ENCODE measurements around the gene TMEM184A. TPM values are rescaled to one million over a fixed set of nuclear protein-coding genes. Genes with fewer than 3 reads are reported as not detected.

TMEM184A gene
- total RNA-seq, 4 donors from 2014 or later: 0.55 to 3.3 (median 1.3) TPM

DNA sequence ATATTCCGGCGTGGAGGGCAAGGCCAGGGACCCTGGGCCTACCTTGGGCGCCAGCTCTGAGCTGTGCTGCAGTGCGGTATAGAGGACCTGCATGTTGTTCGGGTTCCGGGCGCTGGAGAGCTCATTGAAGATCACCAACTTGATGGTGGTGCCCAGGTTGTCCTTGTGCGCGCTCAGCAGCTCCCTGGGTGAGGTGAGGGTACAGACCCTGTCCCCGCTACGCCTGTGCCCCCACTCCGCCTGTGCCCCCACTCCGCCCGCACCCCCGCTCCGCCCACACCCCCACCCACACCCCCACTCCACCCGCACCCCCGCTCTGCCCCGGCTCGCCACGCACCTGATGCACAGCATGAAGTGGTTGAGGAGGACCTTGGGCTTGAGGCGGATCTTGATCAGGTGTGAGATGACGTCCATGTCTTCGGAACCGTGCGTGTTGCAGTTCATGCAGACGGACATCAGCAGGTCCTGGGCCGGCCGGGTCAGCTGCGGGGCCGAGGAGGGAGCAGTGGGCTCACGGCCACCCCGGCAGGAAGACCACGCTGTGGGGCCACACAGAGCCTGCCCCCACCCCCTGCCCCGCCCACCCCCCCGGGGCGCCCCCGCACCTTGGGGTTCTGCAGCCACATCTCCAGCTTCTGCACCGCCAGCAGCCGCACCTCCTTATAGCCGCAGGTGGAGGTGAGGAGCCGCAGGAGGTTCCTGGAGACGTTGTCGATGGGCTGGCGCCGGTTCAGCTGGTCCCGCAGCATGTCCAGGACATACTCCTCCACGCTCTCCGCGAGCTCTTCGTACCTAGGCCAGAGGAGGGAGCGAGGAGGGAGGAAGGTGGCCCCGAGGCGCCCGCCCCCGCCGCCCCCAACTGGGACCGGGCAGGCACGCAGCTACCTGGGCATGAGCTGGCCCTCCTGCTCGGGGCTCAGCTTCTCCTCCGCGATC, 57.4 kb downstream of the TMEM184A start:
- Histone ChIP-seq H3K9me3 (no peaks in the 10 kb centered on the region), H3K27ac (no peak overlapping the region), H3K27me3 (no peaks in the 10 kb centered on the region), H3K4me1 (peaks cover 12 to 21% of the 10 kb centered on the region in 2 donors), H3K4me3 (no peak overlapping the region), H3K36me3 (peaks cover 0 to 79% of the 10 kb centered on the region in 2 donors)
- DNase-seq (no peak), ATAC-seq (no peak)
- intact Hi-C loops (cut with DNase I; ENCODE audit: low total_unique reads) (no loop called here), in situ Hi-C loops (cut with MboI; ENCODE audit: low sequenced_read_pairs in 4 of 4) (no loop called here)
- TF ChIP-seq, protein P1, sequence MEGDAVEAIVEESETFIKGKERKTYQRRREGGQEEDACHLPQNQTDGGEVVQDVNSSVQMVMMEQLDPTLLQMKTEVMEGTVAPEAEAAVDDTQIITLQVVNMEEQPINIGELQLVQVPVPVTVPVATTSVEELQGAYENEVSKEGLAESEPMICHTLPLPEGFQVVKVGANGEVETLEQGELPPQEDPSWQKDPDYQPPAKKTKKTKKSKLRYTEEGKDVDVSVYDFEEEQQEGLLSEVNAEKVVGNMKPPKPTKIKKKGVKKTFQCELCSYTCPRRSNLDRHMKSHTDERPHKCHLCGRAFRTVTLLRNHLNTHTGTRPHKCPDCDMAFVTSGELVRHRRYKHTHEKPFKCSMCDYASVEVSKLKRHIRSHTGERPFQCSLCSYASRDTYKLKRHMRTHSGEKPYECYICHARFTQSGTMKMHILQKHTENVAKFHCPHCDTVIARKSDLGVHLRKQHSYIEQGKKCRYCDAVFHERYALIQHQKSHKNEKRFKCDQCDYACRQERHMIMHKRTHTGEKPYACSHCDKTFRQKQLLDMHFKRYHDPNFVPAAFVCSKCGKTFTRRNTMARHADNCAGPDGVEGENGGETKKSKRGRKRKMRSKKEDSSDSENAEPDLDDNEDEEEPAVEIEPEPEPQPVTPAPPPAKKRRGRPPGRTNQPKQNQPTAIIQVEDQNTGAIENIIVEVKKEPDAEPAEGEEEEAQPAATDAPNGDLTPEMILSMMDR (IDR thresholded peaks at IDR 0.05 in 4 of 5, conservative IDR thresholded peaks at IDR 0.05 in 1 of 5): no peak
- no peak for TF ChIP-seq POLR2A (IDR thresholded peaks at IDR 0.05)

DNA sequence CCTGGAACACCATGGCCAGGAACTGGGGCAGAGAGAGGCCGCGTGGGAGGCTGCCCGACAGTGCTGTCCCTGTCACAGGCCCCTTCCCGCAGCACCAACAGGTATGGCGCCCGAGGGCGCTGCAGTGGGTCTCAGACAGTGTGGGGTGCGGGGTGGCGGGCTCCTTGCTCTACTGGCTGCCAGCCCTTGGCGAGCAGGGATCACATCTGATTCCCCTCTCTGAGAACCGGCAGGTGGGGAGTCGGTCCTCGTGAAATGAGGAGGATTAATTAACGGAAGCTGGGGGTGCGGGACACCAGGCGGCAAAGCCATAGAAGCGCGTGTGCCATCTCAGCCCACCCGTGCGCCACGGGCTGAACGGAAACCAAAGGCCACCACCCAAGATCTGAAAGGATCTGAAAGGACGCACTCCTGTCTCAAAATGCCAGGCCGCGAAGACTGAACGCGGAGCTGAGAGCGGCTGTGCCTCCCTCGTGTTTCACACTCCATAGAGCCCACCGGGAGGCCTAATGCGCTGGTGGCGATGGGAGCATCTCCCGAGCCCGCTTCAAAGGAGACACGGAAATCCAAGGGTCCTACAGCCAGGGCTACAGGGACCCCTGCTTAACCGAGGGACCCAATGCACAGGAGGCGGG, 58.6 kb downstream of the TMEM184A start:
- H3K4me3 ChIP-seq: no peak overlapping the region
- in situ Hi-C loops (cut with MboI; ENCODE audit: low sequenced_read_pairs in 4 of 4) (no loop called here), intact Hi-C loops (cut with DNase I; ENCODE audit: low total_unique reads) (no loop called here)
- H3K27me3 ChIP-seq: no peaks in the 10 kb centered on the region
- ATAC-seq (no peak), DNase-seq (no peak)
- H3K36me3 ChIP-seq: peaks cover 0 to 81% of the 10 kb centered on the region in 2 donors
- no peak overlapping the region for H3K27ac ChIP-seq
- TF ChIP-seq, protein P1 (IDR thresholded peaks at IDR 0.05 in 4 of 5, conservative IDR thresholded peaks at IDR 0.05 in 1 of 5): no peak
- no peak for TF ChIP-seq POLR2A (IDR thresholded peaks at IDR 0.05)
- peaks cover 0 to 10% of the 10 kb centered on the region in 2 donors for H3K4me1 ChIP-seq
- H3K9me3 ChIP-seq: no peaks in the 10 kb centered on the region

DNA sequence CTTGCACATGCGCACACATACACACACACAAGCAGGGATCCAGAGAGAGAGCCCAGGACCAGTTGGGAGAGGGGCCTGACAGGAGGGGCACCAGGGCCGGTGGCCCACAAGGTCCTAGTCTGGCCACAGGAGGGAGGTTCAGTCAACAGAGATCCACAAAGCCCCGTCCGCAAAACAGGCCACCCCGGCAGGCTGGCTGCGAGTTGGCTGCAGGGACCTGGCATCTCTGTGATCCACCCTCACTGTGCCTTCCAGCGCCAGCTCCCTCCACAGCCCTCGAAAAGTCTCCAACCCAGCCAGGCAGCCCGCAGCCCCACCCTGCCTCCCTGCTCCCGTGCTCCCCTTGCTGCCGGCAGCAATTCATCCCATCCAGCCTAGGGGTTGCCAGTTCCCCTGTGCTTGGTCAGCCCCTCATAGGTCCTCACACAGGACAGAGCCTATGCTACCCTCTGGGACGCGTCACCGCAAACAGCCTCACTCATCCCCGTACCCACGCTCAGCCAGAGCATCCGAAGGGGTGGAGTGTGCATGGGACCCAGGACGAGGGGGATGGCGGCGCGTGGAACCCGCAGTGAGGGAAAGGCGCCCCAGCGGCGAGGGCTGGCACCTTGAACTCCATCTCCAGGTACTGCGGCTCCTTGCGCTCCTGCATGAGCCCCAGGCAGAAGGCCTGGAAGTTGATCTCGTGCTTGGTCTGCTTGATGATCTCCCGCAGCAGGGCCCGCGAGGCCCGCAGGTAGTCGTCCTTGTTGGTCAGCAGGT, 59.3 kb downstream of the TMEM184A start:
- H3K27me3 ChIP-seq: no peaks in the 10 kb centered on the region
- H3K4me3 ChIP-seq: no peak overlapping the region
- H3K27ac ChIP-seq: no peak overlapping the region
- in situ Hi-C loops (cut with MboI; ENCODE audit: low sequenced_read_pairs in 4 of 4): no loop called here
- H3K9me3 ChIP-seq: no peaks in the 10 kb centered on the region
- DNase-seq (no peak), ATAC-seq (no peak)
- intact Hi-C loops (cut with DNase I; ENCODE audit: low total_unique reads): no loop called here
- peaks cover 0 to 81% of the 10 kb centered on the region in 2 donors for H3K36me3 ChIP-seq
- H3K4me1 ChIP-seq: peaks cover 0 to 5% of the 10 kb centered on the region in 2 donors
- TF ChIP-seq, protein P1 (IDR thresholded peaks at IDR 0.05 in 4 of 5, conservative IDR thresholded peaks at IDR 0.05 in 1 of 5): no peak
- TF ChIP-seq POLR2A (IDR thresholded peaks at IDR 0.05): no peak

DNA sequence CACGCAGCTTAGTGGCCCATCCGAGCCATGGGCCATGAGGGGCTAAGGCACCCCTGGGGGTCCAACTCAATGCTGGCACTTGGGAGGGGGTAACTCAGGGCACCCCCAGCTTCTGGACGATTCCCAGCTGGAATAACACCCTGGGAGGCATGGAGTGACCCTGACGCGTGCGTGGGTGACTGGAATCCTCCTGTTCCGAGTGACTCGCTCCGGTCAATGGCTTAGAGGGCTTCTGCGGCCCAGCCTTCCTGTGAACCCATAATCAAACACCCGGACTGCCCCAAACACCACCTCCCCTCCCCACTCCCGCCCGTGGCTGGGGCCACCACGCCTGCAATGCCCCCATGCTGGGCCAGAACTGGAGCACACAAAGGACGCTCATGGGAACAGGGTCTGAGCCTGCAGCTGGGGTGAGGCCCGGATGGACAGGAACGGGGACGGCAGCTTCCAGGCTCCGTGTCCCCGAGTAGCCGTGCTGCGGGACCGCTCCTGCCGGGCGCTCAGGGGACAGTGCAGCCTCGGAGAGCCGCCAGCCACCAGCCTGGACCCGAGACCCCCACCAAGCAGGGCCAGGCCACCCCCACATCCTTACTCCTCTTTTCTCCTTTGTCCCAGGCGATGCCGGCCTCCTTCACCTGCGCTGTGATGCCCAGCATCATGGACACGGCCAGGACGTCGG, 60.3 kb downstream of the TMEM184A start:
- Histone ChIP-seq H3K9me3 (no peaks in the 10 kb centered on the region), H3K36me3 (peaks cover 0 to 85% of the 10 kb centered on the region in 2 donors), H3K4me3 (no peak overlapping the region), H3K27me3 (no peaks in the 10 kb centered on the region), H3K4me1 (no peaks in the 10 kb centered on the region), H3K27ac (no peak overlapping the region)
- intact Hi-C loops (cut with DNase I; ENCODE audit: low total_unique reads): no loop called here
- DNase-seq (no peak), ATAC-seq (no peak)
- TF ChIP-seq, protein P1 (IDR thresholded peaks at IDR 0.05 in 4 of 5, conservative IDR thresholded peaks at IDR 0.05 in 1 of 5): no peak
- no peak for TF ChIP-seq POLR2A (IDR thresholded peaks at IDR 0.05)
- in situ Hi-C loops (cut with MboI; ENCODE audit: low sequenced_read_pairs in 4 of 4): no loop called here
